Progenitor cell of endocrine pancreas (in vitro differentiated cells): ENCODE results near the gene ARL8A. TPM values are rescaled to one million over a fixed set of nuclear protein-coding genes. Genes with fewer than 3 reads are reported as not detected.

Experiments
- DNase-seq: peaks from one replicate; pipeline ENCODE4 v3.0.0; 2021; ENCODE audit warnings: low spot score; ENCODE audit not compliant: unreplicated experiment
- H3K27ac Mint-ChIP-seq: 2 replicates; pipeline ENCODE4 v1.8.0; 2021; ENCODE audit warnings: mild to moderate bottlenecking, moderate library complexity, mixed read lengths
- H3K27me3 Mint-ChIP-seq: 2 replicates; pipeline ENCODE4 v1.8.0; 2021; ENCODE audit warnings: mixed read lengths
- H3K36me3 Mint-ChIP-seq: 2 replicates; pipeline ENCODE4 v1.8.0; 2022; ENCODE audit warnings: mixed read lengths; ENCODE audit not compliant: insufficient read depth
- H3K4me1 Mint-ChIP-seq: 2 replicates; pipeline ENCODE4 v1.8.0; 2021; ENCODE audit warnings: low read depth, mixed read lengths
- H3K4me3 Mint-ChIP-seq: 2 replicates; pipeline ENCODE4 v1.8.0; 2021; ENCODE audit warnings: low read depth, mild to moderate bottlenecking, moderate library complexity, mixed read lengths
- H3K9me3 Mint-ChIP-seq: 2 replicates; pipeline ENCODE4 v1.8.0; 2021; ENCODE audit warnings: low read depth, mixed read lengths
- total RNA-seq: library from RNA; stranded (reverse); gene quantifications from 2 replicates; pipeline ENCODE4 v1.2.1, GENCODE V29; 2021
- TF ChIP-seq, protein P1 (sequence below): fragments of 200-600 bp; sonication (generic); IDR thresholded peaks from one replicate; pipeline ENCODE4 v1.5.0; 2021; ENCODE audit warnings: antibody characterized with exemption, mild to moderate bottlenecking; ENCODE audit not compliant: unreplicated experiment

The ARL8A gene
- total RNA-seq, 1 donor from 2014 or later: 43.7 TPM

DNA sequence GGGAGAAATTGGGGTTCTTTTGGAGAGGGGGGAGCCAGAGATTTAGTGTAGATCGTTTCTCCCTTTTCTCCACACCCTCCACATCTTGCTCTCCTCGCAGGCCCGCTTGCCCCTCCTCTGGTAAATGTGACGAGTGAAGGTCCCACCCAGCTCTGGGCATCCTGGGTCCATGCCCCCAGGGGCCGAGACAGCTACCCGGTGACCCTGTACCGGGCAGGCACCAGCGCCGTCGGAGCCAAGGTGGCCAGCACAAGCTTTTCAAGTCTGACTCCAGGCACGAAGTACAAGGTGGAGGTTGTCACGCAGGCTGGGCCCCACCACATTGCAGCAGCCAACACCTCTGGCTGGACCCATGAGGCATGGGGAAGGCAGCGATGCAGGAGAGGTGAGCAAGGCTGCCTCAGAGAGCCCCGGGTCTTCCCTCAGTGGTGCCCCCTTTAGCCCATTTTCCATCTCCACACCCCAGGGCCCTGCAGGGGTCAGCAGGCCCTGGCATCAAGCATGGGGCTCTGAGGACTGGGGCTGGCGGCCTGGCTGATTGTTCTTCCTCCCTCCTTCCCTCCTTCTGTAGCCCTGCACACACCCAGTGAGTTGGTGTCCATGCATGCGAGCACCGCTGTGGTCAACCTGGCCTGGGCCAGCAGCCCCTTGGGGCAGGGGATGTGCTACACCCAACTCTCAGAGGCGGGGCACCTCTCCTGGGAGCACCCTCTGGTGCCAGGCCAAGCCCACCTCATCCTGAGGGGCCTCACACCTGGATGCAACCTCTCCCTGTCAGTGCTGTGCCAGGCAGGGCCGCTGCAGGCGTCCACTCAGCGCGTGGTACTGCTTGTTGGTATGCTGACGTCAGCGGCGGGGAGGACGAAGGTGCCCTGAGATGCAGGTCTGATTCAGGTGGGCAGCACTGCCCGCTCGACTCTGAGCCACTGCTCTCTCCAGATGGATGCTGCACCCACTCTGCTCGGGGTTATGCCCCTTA, 32.7 kb upstream of the ARL8A start:
- H3K36me3 Mint-ChIP-seq: no peaks in the 10 kb centered on the region
- TF ChIP-seq, protein P1, sequence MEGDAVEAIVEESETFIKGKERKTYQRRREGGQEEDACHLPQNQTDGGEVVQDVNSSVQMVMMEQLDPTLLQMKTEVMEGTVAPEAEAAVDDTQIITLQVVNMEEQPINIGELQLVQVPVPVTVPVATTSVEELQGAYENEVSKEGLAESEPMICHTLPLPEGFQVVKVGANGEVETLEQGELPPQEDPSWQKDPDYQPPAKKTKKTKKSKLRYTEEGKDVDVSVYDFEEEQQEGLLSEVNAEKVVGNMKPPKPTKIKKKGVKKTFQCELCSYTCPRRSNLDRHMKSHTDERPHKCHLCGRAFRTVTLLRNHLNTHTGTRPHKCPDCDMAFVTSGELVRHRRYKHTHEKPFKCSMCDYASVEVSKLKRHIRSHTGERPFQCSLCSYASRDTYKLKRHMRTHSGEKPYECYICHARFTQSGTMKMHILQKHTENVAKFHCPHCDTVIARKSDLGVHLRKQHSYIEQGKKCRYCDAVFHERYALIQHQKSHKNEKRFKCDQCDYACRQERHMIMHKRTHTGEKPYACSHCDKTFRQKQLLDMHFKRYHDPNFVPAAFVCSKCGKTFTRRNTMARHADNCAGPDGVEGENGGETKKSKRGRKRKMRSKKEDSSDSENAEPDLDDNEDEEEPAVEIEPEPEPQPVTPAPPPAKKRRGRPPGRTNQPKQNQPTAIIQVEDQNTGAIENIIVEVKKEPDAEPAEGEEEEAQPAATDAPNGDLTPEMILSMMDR: no peak
- H3K9me3 Mint-ChIP-seq: no peaks in the 10 kb centered on the region
- no peaks in the 10 kb centered on the region for H3K4me1 Mint-ChIP-seq
- H3K27ac Mint-ChIP-seq: no peak overlapping the region
- no peak for DNase-seq
- no peak overlapping the region for H3K4me3 Mint-ChIP-seq
- peaks cover 15% of the 10 kb centered on the region for H3K27me3 Mint-ChIP-seq

DNA sequence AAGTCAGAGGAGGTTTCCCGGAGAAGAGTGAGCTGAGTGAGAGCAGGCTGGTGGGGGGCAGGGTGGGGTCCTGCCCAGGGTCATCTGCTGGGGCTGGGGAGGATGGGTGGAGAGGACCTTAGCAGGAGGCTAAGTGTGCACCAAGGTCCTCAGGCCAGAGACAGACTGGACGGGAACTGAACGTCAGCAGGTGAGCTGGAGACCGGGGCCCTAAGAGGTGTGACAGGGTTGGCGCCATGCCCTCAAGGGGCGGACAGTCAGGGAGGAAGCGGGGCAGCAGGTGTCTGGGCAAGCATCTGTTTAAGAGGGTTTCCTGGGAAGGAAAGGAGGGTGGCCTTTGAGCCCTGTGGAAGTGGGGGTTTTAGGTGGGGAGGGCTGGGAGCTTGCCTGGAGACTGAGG, 29.5 kb upstream of the ARL8A start:
- Mint-ChIP-seq H3K27ac (peak overlapping the region; percentile 56), H3K9me3 (no peaks in the 10 kb centered on the region), H3K27me3 (peaks cover 6% of the 10 kb centered on the region), H3K36me3 (no peaks in the 10 kb centered on the region), H3K4me3 (no peak overlapping the region), H3K4me1 (no peaks in the 10 kb centered on the region)
- TF ChIP-seq, protein P1: no peak
- no peak for DNase-seq

DNA sequence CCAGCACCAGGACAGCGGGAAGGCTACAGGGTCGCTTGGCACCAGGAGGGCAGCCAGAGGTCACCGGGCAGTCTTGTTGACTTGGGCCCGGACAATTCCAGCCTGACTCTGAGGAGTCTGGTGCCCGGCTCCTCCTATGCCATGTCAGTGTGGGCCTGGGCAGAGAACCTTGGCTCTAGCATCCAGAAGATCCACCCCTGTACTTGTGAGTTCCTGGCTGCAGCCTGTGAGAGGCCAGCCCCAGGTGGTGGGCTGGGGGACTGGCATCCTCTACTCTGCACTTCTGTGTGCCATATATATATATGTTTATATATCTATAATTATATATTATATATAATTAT, 27.4 kb upstream of the ARL8A start:
- Mint-ChIP-seq H3K4me3 (no peak overlapping the region), H3K36me3 (no peaks in the 10 kb centered on the region), H3K27ac (no peak overlapping the region), H3K27me3 (peaks cover 3% of the 10 kb centered on the region), H3K9me3 (no peaks in the 10 kb centered on the region), H3K4me1 (peaks cover 3% of the 10 kb centered on the region)
- no peak for DNase-seq
- TF ChIP-seq, protein P1: no peak

DNA sequence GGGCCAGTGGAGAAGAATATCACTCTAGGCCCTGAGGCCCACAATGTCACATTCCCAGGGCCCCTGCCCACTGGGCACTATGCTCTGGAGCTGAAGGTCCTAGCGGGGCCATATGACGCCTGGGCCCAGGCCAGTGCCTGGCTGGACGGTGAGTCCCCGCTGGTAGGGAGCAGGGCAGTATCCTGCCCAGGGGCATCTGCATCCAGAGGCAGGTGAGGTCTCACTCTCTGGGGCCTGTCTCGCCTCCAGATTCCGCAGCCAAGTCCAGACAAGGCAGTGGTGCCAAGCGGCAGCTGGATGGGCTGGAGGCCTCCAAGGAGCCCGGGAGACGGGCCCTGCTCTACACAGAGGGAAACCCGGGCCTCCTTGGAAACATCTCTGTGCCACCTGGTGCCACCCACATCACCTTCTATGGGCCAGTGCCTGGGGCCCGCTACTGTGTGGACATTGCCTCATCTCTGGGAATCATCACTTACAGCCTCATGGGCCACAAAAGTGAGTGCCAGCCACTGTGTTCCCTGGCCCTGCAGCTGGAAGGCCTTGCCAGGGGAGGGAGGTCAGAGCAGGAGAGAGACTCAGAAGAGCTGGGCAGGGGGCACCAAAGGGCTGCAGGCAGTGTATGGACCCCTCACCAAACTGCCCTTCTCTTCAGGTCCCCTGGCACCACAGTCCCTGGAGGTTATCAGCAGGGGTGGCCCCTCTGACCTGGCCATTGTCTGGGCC, 26.9 kb upstream of the ARL8A start:
- no peak overlapping the region for H3K27ac Mint-ChIP-seq
- TF ChIP-seq, protein P1: no peak
- no peak for DNase-seq
- H3K9me3 Mint-ChIP-seq: no peaks in the 10 kb centered on the region
- no peak overlapping the region for H3K4me3 Mint-ChIP-seq
- no peaks in the 10 kb centered on the region for H3K36me3 Mint-ChIP-seq
- H3K4me1 Mint-ChIP-seq: peaks cover 3% of the 10 kb centered on the region
- peaks cover 3% of the 10 kb centered on the region for H3K27me3 Mint-ChIP-seq

DNA sequence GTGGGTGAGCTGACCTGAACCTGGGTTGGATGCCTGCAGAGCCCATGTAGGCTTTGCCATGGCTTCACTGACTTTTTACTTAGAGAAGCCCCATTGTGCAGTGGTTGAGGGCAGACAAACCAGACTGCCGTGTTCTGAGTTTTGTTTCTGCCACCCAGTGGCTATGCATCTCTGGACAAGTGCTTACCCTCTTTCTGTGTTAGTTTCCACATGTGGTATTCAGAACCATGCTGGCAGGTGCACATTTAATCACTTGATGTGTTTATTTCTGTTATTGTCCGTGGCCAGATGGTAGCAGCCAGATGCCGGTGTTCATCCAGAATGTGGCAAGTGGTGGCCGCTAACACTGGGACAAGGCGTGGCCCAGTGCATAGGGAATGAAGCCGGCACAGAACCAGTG, 26.2 kb upstream of the ARL8A start:
- Mint-ChIP-seq H3K27me3 (peaks cover 3% of the 10 kb centered on the region), H3K4me3 (no peak overlapping the region), H3K36me3 (no peaks in the 10 kb centered on the region), H3K4me1 (peaks cover 3% of the 10 kb centered on the region), H3K27ac (no peak overlapping the region), H3K9me3 (no peaks in the 10 kb centered on the region)
- TF ChIP-seq, protein P1: no peak
- no peak for DNase-seq
